Osteoblast (primary cell): ENCODE data around the gene TC2N. TPM values are rescaled to one million over a fixed set of nuclear protein-coding genes. Genes with fewer than 3 reads are reported as not detected.
"Not testable (repeated sequence)": the region's sequence is repeated elsewhere in the genome, so short reads cannot be mapped to it uniquely, and the experiment has no call there.

Experiments used
- DNase-seq: peaks from one replicate; pipeline ENCODE4 v3.0.0; 2011; ENCODE audit warnings: low spot score, mixed read lengths; ENCODE audit not compliant: insufficient read length; ENCODE audit errors: missing footprints
- H2AFZ ChIP-seq: 2 replicates; pipeline ENCODE4 v1.6.0; 2011; ENCODE audit warnings: mild to moderate bottlenecking, low read length
- H3K27ac ChIP-seq: 2 replicates; pipeline ENCODE4 v1.5.1; 2011; ENCODE audit warnings: mild to moderate bottlenecking, low read depth, low read length, moderate library complexity
- H3K27me3 ChIP-seq: 2 replicates; pipeline ENCODE4 v1.6.0; 2012; ENCODE audit warnings: mild to moderate bottlenecking, control low read depth, inconsistent platforms, low read length, moderate library complexity; ENCODE audit not compliant: insufficient read depth
- H3K36me3 ChIP-seq: 2 replicates; pipeline ENCODE4 v1.5.1; 2011; ENCODE audit warnings: mild to moderate bottlenecking, low read length, control low read depth, moderate library complexity; ENCODE audit not compliant: insufficient read depth
- H3K4me1 ChIP-seq: 2 replicates; pipeline ENCODE4 v1.5.1; 2011; ENCODE audit warnings: mild to moderate bottlenecking, low read length, control low read depth, moderate library complexity; ENCODE audit not compliant: insufficient read depth
- H3K4me2 ChIP-seq: 2 replicates; pipeline ENCODE4 v1.6.0; 2011; ENCODE audit warnings: mild to moderate bottlenecking, low read length; ENCODE audit not compliant: insufficient read depth
- H3K4me3 ChIP-seq: fragments of 200-600 bp; sonication (generic); 3 replicates; pipeline ENCODE4 v1.5.1; 2012; ENCODE audit warnings: mild to moderate bottlenecking, low read length, inconsistent platforms; ENCODE audit not compliant: insufficient read depth
- H3K79me2 ChIP-seq: 2 replicates; pipeline ENCODE4 v1.6.0; 2012; ENCODE audit warnings: mild to moderate bottlenecking, low read length, control low read depth, inconsistent platforms; ENCODE audit not compliant: insufficient read depth
- H3K9me3 ChIP-seq: 2 replicates; pipeline ENCODE4 v1.5.1; 2011; ENCODE audit warnings: low read depth, low read length, control low read depth
- H4K20me1 ChIP-seq: 2 replicates; pipeline ENCODE4 v1.6.0; 2012; ENCODE audit warnings: mild to moderate bottlenecking, low read length, control low read depth; ENCODE audit not compliant: insufficient read depth
- CTCF ChIP-seq: IDR thresholded peaks from 2 replicates; pipeline ENCODE4 v1.5.1; 2011; ENCODE audit warnings: mild to moderate bottlenecking, low read depth, low read length, moderate library complexity; ENCODE audit errors: extremely low read depth
- total RNA-seq: library from RNA; depleted of rRNA; stranded (reverse); fragments of >200 nt; gene quantifications from 2 replicates; pipeline ENCODE4 v1.2.3, GENCODE V29; 2012

Gene TC2N
- total RNA-seq, 1 donor, result under 0.01 TPM

GRCh38 chr14:91848504-91849001 is 18.8 kb downstream of the TC2N start:
- no peaks in the 10 kb centered on the region for H4K20me1 ChIP-seq
- H3K4me1 ChIP-seq, result no peaks in the 10 kb centered on the region
- no peaks in the 10 kb centered on the region for H3K36me3 ChIP-seq
- DNase-seq, result no peak
- no peak overlapping the region for H3K4me2 ChIP-seq
- no peaks in the 10 kb centered on the region for H3K27me3 ChIP-seq
- no peak overlapping the region for H3K4me3 ChIP-seq
- no peaks in the 10 kb centered on the region for H3K9me3 ChIP-seq
- H3K27ac ChIP-seq, result no peak overlapping the region
- H2AFZ ChIP-seq, result no peak overlapping the region
- no peak for TF ChIP-seq CTCF
- no peaks in the 10 kb centered on the region for H3K79me2 ChIP-seq

GRCh38 chr14:91847693-91848092 is 19.6 kb downstream of the TC2N start:
- Histone ChIP-seq H3K27ac (no peak overlapping the region), H2AFZ (no peak overlapping the region), H3K36me3 (no peaks in the 10 kb centered on the region), H3K4me1 (no peaks in the 10 kb centered on the region), H3K9me3 (no peaks in the 10 kb centered on the region), H3K4me3 (no peak overlapping the region), H3K4me2 (no peak overlapping the region), H4K20me1 (no peaks in the 10 kb centered on the region), H3K27me3 (no peaks in the 10 kb centered on the region), H3K79me2 (no peaks in the 10 kb centered on the region)
- no peak for DNase-seq
- no peak for TF ChIP-seq CTCF

- H3K4me1 ChIP-seq, result no peaks in the 10 kb centered on the region
- TF ChIP-seq CTCF, result no peak
- no peaks in the 10 kb centered on the region for H3K27me3 ChIP-seq
- DNase-seq, result no peak
- no peaks in the 10 kb centered on the region for H3K79me2 ChIP-seq
- no peak overlapping the region for H2AFZ ChIP-seq
- H3K27ac ChIP-seq, result no peak overlapping the region
- H3K36me3 ChIP-seq, result no peaks in the 10 kb centered on the region
- H3K4me2 ChIP-seq, result no peak overlapping the region
- H3K9me3 ChIP-seq, result no peaks in the 10 kb centered on the region
- H3K4me3 ChIP-seq, result no peak overlapping the region
- H4K20me1 ChIP-seq, result no peaks in the 10 kb centered on the region
These were observed 21.7 kb downstream of the TC2N start for GRCh38 chr14:91845652-91846051.

GRCh38 chr14:91845056-91845455 is 22.3 kb downstream of the TC2N start:
- H2AFZ ChIP-seq, H3K27ac ChIP-seq, DNase-seq, H3K4me3 ChIP-seq, H3K79me2 ChIP-seq, H3K36me3 ChIP-seq, H3K4me1 ChIP-seq, H3K4me2 ChIP-seq, H3K9me3 ChIP-seq, H3K27me3 ChIP-seq, H4K20me1 ChIP-seq: not testable (repeated sequence)
